ENCODE data around the gene CEMIP2. TPM values are rescaled to one million over a fixed set of nuclear protein-coding genes. Genes with fewer than 3 reads are reported as not detected.

Gene CEMIP2
- total RNA-seq, 1 experiment from 2014 or later = 40.5 TPM

- Mint-ChIP-seq H3K4me3 (no peak overlapping the region), H3K36me3 (peaks cover 55% of the 10 kb centered on the region), H3K27me3 (ENCODE audit: low read depth) (no peaks in the 10 kb centered on the region), H3K27ac (no peak overlapping the region), H3K9me3 (no peaks in the 10 kb centered on the region), H3K4me1 (peaks cover 50% of the 10 kb centered on the region)
- TF ChIP-seq TP53 (CRISPR knock-in tag; IDR thresholded peaks at IDR 0.05) (no peak), ZNF219 (CRISPR knock-in tag; IDR thresholded peaks at IDR 0.05; ENCODE audit: borderline replicate concordance) (no peak), CREB1 (CRISPR knock-in tag; IDR thresholded peaks at IDR 0.05) (no peak), RELA (CRISPR knock-in tag; IDR thresholded peaks at IDR 0.05; ENCODE audit: borderline replicate concordance) (no peak), ZNF121 (CRISPR knock-in tag; IDR thresholded peaks at IDR 0.05) (no peak), ETV6 (CRISPR knock-in tag; IDR thresholded peaks at IDR 0.05) (no peak), FOXK1 (CRISPR knock-in tag; IDR thresholded peaks at IDR 0.05) (no peak), MLX (CRISPR knock-in tag; IDR thresholded peaks at IDR 0.05) (no peak), ZNF138 (CRISPR knock-in tag; conservative IDR thresholded peaks at IDR 0.05) (no peak), ATF6 (CRISPR knock-in tag; IDR thresholded peaks at IDR 0.05) (no peak), SP1 (CRISPR knock-in tag; conservative IDR thresholded peaks at IDR 0.05) (no peak), HMGA2 (CRISPR knock-in tag; IDR thresholded peaks at IDR 0.05) (no peak), ZNF317 (CRISPR knock-in tag; IDR thresholded peaks at IDR 0.05; ENCODE audit: borderline replicate concordance, low read depth) (no peak)
- TF ChIP-seq, protein P1, sequence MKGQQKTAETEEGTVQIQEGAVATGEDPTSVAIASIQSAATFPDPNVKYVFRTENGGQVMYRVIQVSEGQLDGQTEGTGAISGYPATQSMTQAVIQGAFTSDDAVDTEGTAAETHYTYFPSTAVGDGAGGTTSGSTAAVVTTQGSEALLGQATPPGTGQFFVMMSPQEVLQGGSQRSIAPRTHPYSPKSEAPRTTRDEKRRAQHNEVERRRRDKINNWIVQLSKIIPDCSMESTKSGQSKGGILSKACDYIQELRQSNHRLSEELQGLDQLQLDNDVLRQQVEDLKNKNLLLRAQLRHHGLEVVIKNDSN (CRISPR knock-in tag; IDR thresholded peaks at IDR 0.05) = no peak
- TF ChIP-seq, protein P2, sequence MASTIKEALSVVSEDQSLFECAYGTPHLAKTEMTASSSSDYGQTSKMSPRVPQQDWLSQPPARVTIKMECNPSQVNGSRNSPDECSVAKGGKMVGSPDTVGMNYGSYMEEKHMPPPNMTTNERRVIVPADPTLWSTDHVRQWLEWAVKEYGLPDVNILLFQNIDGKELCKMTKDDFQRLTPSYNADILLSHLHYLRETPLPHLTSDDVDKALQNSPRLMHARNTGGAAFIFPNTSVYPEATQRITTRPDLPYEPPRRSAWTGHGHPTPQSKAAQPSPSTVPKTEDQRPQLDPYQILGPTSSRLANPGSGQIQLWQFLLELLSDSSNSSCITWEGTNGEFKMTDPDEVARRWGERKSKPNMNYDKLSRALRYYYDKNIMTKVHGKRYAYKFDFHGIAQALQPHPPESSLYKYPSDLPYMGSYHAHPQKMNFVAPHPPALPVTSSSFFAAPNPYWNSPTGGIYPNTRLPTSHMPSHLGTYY (CRISPR knock-in tag; IDR thresholded peaks at IDR 0.05) = no peak
- CTCF ChIA-PET = no interaction called here
- POLR2A ChIA-PET = no interaction called here
- DNase-seq (ENCODE audit: low spot score) (no peak), ATAC-seq (no peak)
These were observed 24.4 kb downstream of the CEMIP2 start for GRCh38 chr9:71743882-71744281.

DNA sequence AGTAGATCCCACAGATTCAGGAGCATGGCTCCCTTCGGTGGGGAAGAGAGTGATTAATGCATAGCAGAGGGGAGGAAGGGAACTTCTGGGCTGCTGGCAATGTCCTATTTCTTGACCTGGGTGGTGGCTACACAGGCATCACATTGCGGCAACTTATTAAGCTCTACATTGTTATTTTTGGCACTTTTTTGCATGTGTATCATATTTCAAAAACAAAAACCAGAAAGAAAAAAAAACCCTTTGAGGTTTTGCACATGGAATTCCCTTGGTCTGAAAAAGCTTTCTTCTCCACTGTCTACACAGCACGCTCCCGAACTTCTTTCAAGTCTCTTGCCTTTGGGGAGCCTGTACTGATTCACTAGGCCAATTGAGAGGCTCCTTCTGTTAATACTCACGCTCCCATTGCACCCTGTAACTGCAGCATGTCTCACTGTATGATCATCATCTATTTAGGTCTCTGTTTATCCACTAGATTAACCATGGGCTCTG is 25.1 kb downstream of the CEMIP2 start:
- peak overlapping the region; percentile 13 for H3K27ac Mint-ChIP-seq
- H3K27me3 Mint-ChIP-seq (ENCODE audit: low read depth) = no peaks in the 10 kb centered on the region
- no peak for DNase-seq (ENCODE audit: low spot score)
- no peak overlapping the region for H3K4me3 Mint-ChIP-seq
- no peak for ATAC-seq
- peaks cover 46% of the 10 kb centered on the region for H3K4me1 Mint-ChIP-seq
- CTCF ChIA-PET = no interaction called here
- no peaks in the 10 kb centered on the region for H3K9me3 Mint-ChIP-seq
- POLR2A ChIA-PET = no interaction called here
- TF ChIP-seq, protein P3, sequence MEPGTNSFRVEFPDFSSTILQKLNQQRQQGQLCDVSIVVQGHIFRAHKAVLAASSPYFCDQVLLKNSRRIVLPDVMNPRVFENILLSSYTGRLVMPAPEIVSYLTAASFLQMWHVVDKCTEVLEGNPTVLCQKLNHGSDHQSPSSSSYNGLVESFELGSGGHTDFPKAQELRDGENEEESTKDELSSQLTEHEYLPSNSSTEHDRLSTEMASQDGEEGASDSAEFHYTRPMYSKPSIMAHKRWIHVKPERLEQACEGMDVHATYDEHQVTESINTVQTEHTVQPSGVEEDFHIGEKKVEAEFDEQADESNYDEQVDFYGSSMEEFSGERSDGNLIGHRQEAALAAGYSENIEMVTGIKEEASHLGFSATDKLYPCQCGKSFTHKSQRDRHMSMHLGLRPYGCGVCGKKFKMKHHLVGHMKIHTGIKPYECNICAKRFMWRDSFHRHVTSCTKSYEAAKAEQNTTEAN (CRISPR knock-in tag; IDR thresholded peaks at IDR 0.05) = no peak
- no peak for TF ChIP-seq ZNF232 (CRISPR knock-in tag; IDR thresholded peaks at IDR 0.05)
- no peak for TF ChIP-seq TCF7 (CRISPR knock-in tag; IDR thresholded peaks at IDR 0.05; ENCODE audit: low read depth)
- TF ChIP-seq MYBL2 (CRISPR knock-in tag; IDR thresholded peaks at IDR 0.05) = no peak
- no peak for TF ChIP-seq EMX1 (CRISPR knock-in tag; IDR thresholded peaks at IDR 0.05)
- no peak for TF ChIP-seq ATF3 (CRISPR knock-in tag; conservative IDR thresholded peaks at IDR 0.05)
- TF ChIP-seq NFYB (CRISPR knock-in tag; conservative IDR thresholded peaks at IDR 0.05; ENCODE audit: low read depth) = no peak
- no peak for TF ChIP-seq GRHL2 (CRISPR knock-in tag; IDR thresholded peaks at IDR 0.05; ENCODE audit: insufficient replicate concordance, severe bottlenecking)
- no peak for TF ChIP-seq HMGA2 (CRISPR knock-in tag; IDR thresholded peaks at IDR 0.05)
- TF ChIP-seq TEAD4 (CRISPR knock-in tag; IDR thresholded peaks at IDR 0.05) = no peak
- TF ChIP-seq PRDM15 (CRISPR knock-in tag; IDR thresholded peaks at IDR 0.05) = no peak
- no peak for TF ChIP-seq CBFB (CRISPR knock-in tag; IDR thresholded peaks at IDR 0.05; ENCODE audit: low read depth)
- no peak for TF ChIP-seq KAT7 (CRISPR knock-in tag; IDR thresholded peaks at IDR 0.05; ENCODE audit: borderline replicate concordance)
- TF ChIP-seq SMAD3 (CRISPR knock-in tag; IDR thresholded peaks at IDR 0.05; ENCODE audit: borderline replicate concordance) = no peak
- no peak for TF ChIP-seq FOXK1 (CRISPR knock-in tag; IDR thresholded peaks at IDR 0.05)
- peaks cover 56% of the 10 kb centered on the region for H3K36me3 Mint-ChIP-seq
